Measurements from ENCODE around the gene SALL2.
"Not testable (repeated sequence)": the region's sequence is repeated elsewhere in the genome, so short reads cannot be mapped to it uniquely, and the experiment has no call there.

DNA sequence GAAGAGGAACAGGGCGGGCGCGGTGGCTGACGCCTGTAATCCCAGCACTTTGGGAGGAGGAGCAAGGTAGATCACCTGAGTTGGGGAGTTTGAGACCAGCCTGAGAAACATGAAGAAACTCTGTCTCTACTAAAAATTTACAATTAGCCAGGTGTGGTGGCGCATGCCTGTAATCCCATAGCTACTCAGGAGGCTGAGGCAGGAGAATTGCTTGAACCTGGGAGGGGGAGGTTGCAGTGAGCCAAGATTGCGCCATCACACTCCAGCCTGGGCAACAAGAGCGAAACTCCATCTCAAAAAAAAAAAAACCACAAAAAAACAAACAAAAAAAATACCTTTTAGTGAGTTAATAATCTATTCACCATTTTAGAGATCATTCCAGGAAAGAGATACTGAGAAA lies 18.4 kb upstream of the SALL2 start:
- TF ChIP-seq POLR2AphosphoS5 (IDR thresholded peaks at IDR 0.05; ENCODE audit: borderline replicate concordance, low read depth, low read length); EZH2 (IDR thresholded peaks at IDR 0.05); FOXP2 (optimal IDR thresholded peaks at IDR 0.05; ENCODE audit: control extremely low read depth, extremely low read length, insufficient read depth): not testable (repeated sequence)
